H1 (cell line): ENCODE results near the gene EIF4E1B.

Source experiments
- CEBPB ChIP-seq: IDR thresholded peaks from 2 replicates; pipeline ENCODE4 v1.6.1; 2012; ENCODE audit warnings: low read depth, low read length
- EZH2 ChIP-seq: fragments of 200-600 bp; sonication (generic); IDR thresholded peaks from 2 replicates; pipeline ENCODE4 v1.7.1; 2012; ENCODE audit warnings: low read depth, mild to moderate bottlenecking, moderate library complexity, low read length, inconsistent platforms; ENCODE audit not compliant: severe bottlenecking
- GTF2F1 ChIP-seq: IDR thresholded peaks from 2 replicates; pipeline ENCODE4 v1.6.1; 2012; ENCODE audit warnings: low read depth, low read length, improper control_type of control experiment, borderline replicate concordance
- POLR2A ChIP-seq, 2 experiments: IDR thresholded peaks; 1 replicate in 1 of 2; 2 replicates in 1 of 2; pipeline ENCODE4 v1.6.1; 2011; ENCODE audit warnings: low read depth in 2 of 2, low read length in 2 of 2, mild to moderate bottlenecking in 2 of 2; ENCODE audit errors: control extremely low read depth in 1 of 2
- POLR2AphosphoS5 ChIP-seq: IDR thresholded peaks from 2 replicates; pipeline ENCODE4 v1.6.1; 2011; ENCODE audit warnings: low read depth, low read length
- RAD21 ChIP-seq, 2 experiments: IDR thresholded peaks in 1 of 2; conservative IDR thresholded peaks in 1 of 2; 2 replicates each; pipeline ENCODE4 v1.6.1; 2011; ENCODE audit warnings: low read depth in 2 of 2, low read length in 2 of 2, improper control_type of control experiment in 1 of 2, inconsistent platforms in 1 of 2, mild to moderate bottlenecking in 1 of 2, moderate library complexity in 1 of 2
- TCF12 ChIP-seq: IDR thresholded peaks from 2 replicates; pipeline ENCODE4 v1.6.1; 2011; ENCODE audit warnings: low read depth, mild to moderate bottlenecking, low read length
- TEAD4 ChIP-seq: IDR thresholded peaks from 2 replicates; pipeline ENCODE4 v1.6.1; 2012; ENCODE audit warnings: low read depth, low read length, inconsistent platforms, mixed read lengths
- ZNF274 ChIP-seq: IDR thresholded peaks from 2 replicates; pipeline ENCODE4 v1.7.0; 2012; ENCODE audit warnings: low read length, borderline replicate concordance; ENCODE audit errors: extremely low read depth
- TF ChIP-seq, protein P1 (sequence below), 3 experiments: IDR thresholded peaks; 1 replicate in 2 of 3; 2 replicates in 1 of 3; pipeline versions ENCODE4 v1.5.1 to v1.6.1; 2011; ENCODE audit warnings: low read length in 3 of 3, mild to moderate bottlenecking in 3 of 3, inconsistent platforms in 2 of 3, low read depth in 1 of 3, moderate library complexity in 1 of 3; ENCODE audit not compliant: insufficient read depth in 1 of 3; ENCODE audit errors: control extremely low read depth in 1 of 3
- TF ChIP-seq, protein P2 (sequence below): IDR thresholded peaks from 2 replicates; pipeline ENCODE4 v1.6.1; 2012; ENCODE audit warnings: low read length, inconsistent platforms

DNA sequence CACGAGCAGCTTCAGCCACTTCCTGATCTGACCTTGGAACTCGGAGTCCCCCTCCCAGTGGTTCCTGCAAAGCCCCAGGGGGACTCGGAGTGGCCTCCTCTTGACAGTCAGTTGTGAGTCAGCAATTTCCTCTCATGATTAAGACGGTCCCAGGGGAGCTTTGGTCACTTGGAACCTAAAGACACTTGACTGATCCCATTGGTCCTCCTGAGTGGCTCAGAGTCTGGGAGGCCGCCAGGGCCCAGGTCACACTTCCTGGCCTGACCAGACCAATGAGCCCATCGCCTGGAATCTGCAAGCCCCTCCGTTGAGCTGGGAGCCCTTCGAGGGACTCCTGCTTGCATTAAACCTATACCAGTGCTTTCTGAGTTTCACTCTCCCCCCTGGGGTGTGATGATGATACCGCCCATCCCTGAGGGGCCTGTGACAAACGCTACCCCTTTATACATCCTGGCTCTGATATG lies 45.9 kb downstream of the EIF4E1B start:
- TF ChIP-seq, protein P1, sequence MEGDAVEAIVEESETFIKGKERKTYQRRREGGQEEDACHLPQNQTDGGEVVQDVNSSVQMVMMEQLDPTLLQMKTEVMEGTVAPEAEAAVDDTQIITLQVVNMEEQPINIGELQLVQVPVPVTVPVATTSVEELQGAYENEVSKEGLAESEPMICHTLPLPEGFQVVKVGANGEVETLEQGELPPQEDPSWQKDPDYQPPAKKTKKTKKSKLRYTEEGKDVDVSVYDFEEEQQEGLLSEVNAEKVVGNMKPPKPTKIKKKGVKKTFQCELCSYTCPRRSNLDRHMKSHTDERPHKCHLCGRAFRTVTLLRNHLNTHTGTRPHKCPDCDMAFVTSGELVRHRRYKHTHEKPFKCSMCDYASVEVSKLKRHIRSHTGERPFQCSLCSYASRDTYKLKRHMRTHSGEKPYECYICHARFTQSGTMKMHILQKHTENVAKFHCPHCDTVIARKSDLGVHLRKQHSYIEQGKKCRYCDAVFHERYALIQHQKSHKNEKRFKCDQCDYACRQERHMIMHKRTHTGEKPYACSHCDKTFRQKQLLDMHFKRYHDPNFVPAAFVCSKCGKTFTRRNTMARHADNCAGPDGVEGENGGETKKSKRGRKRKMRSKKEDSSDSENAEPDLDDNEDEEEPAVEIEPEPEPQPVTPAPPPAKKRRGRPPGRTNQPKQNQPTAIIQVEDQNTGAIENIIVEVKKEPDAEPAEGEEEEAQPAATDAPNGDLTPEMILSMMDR (IDR thresholded peaks at IDR 0.05; ENCODE audit: control extremely low read depth in 1 of 3, insufficient read depth in 1 of 3, low read depth in 1 of 3, low read length in 3 of 3), result no peak
- TF ChIP-seq RAD21 (IDR thresholded peaks at IDR 0.05 in 1 of 2, conservative IDR thresholded peaks at IDR 0.05 in 1 of 2; ENCODE audit: low read depth in 2 of 2, low read length in 2 of 2) (no peak), GTF2F1 (no peak), ZNF274 (no peak), TEAD4 (no peak), POLR2A (IDR thresholded peaks at IDR 0.05; ENCODE audit: control extremely low read depth in 1 of 2, low read depth in 2 of 2, low read length in 2 of 2) (no peak), POLR2AphosphoS5 (no peak), EZH2 (no peak), TCF12 (no peak), CEBPB (no peak)
- TF ChIP-seq, protein P2, sequence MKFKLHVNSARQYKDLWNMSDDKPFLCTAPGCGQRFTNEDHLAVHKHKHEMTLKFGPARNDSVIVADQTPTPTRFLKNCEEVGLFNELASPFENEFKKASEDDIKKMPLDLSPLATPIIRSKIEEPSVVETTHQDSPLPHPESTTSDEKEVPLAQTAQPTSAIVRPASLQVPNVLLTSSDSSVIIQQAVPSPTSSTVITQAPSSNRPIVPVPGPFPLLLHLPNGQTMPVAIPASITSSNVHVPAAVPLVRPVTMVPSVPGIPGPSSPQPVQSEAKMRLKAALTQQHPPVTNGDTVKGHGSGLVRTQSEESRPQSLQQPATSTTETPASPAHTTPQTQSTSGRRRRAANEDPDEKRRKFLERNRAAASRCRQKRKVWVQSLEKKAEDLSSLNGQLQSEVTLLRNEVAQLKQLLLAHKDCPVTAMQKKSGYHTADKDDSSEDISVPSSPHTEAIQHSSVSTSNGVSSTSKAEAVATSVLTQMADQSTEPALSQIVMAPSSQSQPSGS, result no peak
